Upper lobe of left lung (tissue), 4 donors: Measurements from ENCODE around the gene BBS9.

Experiments used
- CTCF ChIP-seq, 6 experiments: fragments of 450-650 bp in 4 of 6; fragments of 200-600 bp in 2 of 6; sonication (generic) in 2 of 6; IDR thresholded peaks; one replicate each; pipeline ENCODE4 v1.5.1; 2016 to 2019; ENCODE audit warnings: antibody characterized with exemption in 6 of 6
- EP300 ChIP-seq, 4 donors: sonication (generic); formaldehyde crosslinking; IDR thresholded peaks; one replicate each; pipeline ENCODE4 v1.5.1; 2017; ENCODE audit warnings: antibody characterized with exemption in 4 of 4, control low read depth in 2 of 4
- POLR2A ChIP-seq, 4 donors: fragments of 450-650 bp; IDR thresholded peaks; one replicate each; pipeline ENCODE4 v1.5.1; 2016 to 2017; ENCODE audit warnings: antibody characterized with exemption in 4 of 4, mild to moderate bottlenecking in 2 of 4
- POLR2AphosphoS5 ChIP-seq, 2 donors: sonication (generic); formaldehyde crosslinking; IDR thresholded peaks; one replicate each; pipeline ENCODE4 v1.5.1; 2017; ENCODE audit warnings: antibody characterized with exemption in 2 of 2

- no peak for TF ChIP-seq CTCF (IDR thresholded peaks at IDR 0.05)
- TF ChIP-seq POLR2AphosphoS5 (IDR thresholded peaks at IDR 0.05): no peak
- TF ChIP-seq EP300 (IDR thresholded peaks at IDR 0.05): no peak
- no peak for TF ChIP-seq POLR2A (IDR thresholded peaks at IDR 0.05)
Observed at GRCh38 chr7:33191340-33191739, 62.0 kb downstream of the BBS9 start.
